T-helper 1 cell treated with Interleukin-12 subunit alpha and Interleukin-12 subunit beta and Interleukin-4 antibody, amounts not matched to agents 30 μg/mL and 1 μg/mL, for 36 hours (primary cell): ENCODE data around the gene FCRLB.
A peak's percentile ranks its signal among the peaks of the same experiment; 100 is the strongest.
"Not testable (repeated sequence)": the region's sequence is repeated elsewhere in the genome, so short reads cannot be mapped to it uniquely, and the experiment has no call there.

ENCODE experiments used
- H3K27ac Mint-ChIP-seq: one replicate; pipeline ENCODE4 v1.8.0; 2021; ENCODE audit warnings: mild to moderate bottlenecking, mixed read lengths
- H3K27me3 Mint-ChIP-seq: one replicate; pipeline ENCODE4 v1.8.0; 2021; ENCODE audit warnings: low read depth, mixed read lengths
- H3K36me3 Mint-ChIP-seq: one replicate; pipeline ENCODE4 v1.8.0; 2021; ENCODE audit warnings: low read depth, mixed read lengths
- H3K4me1 Mint-ChIP-seq: one replicate; pipeline ENCODE4 v1.8.0; 2021; ENCODE audit warnings: low read depth, mixed read lengths
- H3K4me3 Mint-ChIP-seq: one replicate; pipeline ENCODE4 v1.8.0; 2021; ENCODE audit warnings: mild to moderate bottlenecking, moderate library complexity, mixed read lengths
- H3K9me3 Mint-ChIP-seq: one replicate; pipeline ENCODE4 v1.8.0; 2021; ENCODE audit warnings: mixed read lengths

FCRLB gene

GRCh38 chr1:161747801-161748200, 26.5 kb downstream of the FCRLB start:
- Mint-ChIP-seq H3K9me3 (no peaks in the 10 kb centered on the region), H3K27ac (no peak overlapping the region), H3K4me1 (peaks cover 35% of the 10 kb centered on the region), H3K27me3 (peaks cover 20% of the 10 kb centered on the region), H3K4me3 (no peak overlapping the region), H3K36me3 (peaks cover 8% of the 10 kb centered on the region)

- H3K27me3 Mint-ChIP-seq: peaks cover 14% of the 10 kb centered on the region
- H3K9me3 Mint-ChIP-seq: peaks cover 9% of the 10 kb centered on the region
- peak within 1 kb of the TSS; percentile 99 for H3K4me3 Mint-ChIP-seq
- H3K27ac Mint-ChIP-seq: peak within 1 kb of the TSS; percentile 99
- peaks cover 26% of the 10 kb centered on the region for H3K36me3 Mint-ChIP-seq
- H3K4me1 Mint-ChIP-seq: peaks cover 28% of the 10 kb centered on the region
Observed at GRCh38 chr1:161749509-161750407, 28.4 kb downstream of the FCRLB start, which contains the start of gene DUSP12. Gene DUSP12, plus strand, starts transcription at chr1:161749786. Its CDS starts 16 bp downstream, at chr1:161749802.

- Mint-ChIP-seq H3K27ac (peak overlapping the region; percentile 28), H3K36me3 (peaks cover 2% of the 10 kb centered on the region), H3K4me1 (peaks cover 28% of the 10 kb centered on the region), H3K9me3 (no peaks in the 10 kb centered on the region), H3K27me3 (no peaks in the 10 kb centered on the region), H3K4me3 (peak overlapping the region; percentile 33)
Observed at GRCh38 chr1:161763522-161764098, 42.3 kb downstream of the FCRLB start.

GRCh38 chr1:161766102-161766981, 45.0 kb downstream of the FCRLB start, which contains the start of gene ATF6:
Gene ATF6, plus strand, starts transcription at chr1:161766320. Its CDS starts 41 bp downstream, at chr1:161766361.
- no peaks in the 10 kb centered on the region for H3K27me3 Mint-ChIP-seq
- H3K4me3 Mint-ChIP-seq: peak within 1 kb of the TSS; percentile 99
- peaks cover 32% of the 10 kb centered on the region for H3K4me1 Mint-ChIP-seq
- no peaks in the 10 kb centered on the region for H3K36me3 Mint-ChIP-seq
- no peaks in the 10 kb centered on the region for H3K9me3 Mint-ChIP-seq
- peak within 1 kb of the TSS; percentile 96 for H3K27ac Mint-ChIP-seq

GRCh38 chr1:161768461-161768860, 47.1 kb downstream of the FCRLB start:
- H3K9me3 Mint-ChIP-seq: no peaks in the 10 kb centered on the region
- no peak overlapping the region for H3K27ac Mint-ChIP-seq
- H3K27me3 Mint-ChIP-seq: no peaks in the 10 kb centered on the region
- peaks cover 29% of the 10 kb centered on the region for H3K4me1 Mint-ChIP-seq
- H3K4me3 Mint-ChIP-seq: peak overlapping the region; percentile 4
- H3K36me3 Mint-ChIP-seq: no peaks in the 10 kb centered on the region

DNA sequence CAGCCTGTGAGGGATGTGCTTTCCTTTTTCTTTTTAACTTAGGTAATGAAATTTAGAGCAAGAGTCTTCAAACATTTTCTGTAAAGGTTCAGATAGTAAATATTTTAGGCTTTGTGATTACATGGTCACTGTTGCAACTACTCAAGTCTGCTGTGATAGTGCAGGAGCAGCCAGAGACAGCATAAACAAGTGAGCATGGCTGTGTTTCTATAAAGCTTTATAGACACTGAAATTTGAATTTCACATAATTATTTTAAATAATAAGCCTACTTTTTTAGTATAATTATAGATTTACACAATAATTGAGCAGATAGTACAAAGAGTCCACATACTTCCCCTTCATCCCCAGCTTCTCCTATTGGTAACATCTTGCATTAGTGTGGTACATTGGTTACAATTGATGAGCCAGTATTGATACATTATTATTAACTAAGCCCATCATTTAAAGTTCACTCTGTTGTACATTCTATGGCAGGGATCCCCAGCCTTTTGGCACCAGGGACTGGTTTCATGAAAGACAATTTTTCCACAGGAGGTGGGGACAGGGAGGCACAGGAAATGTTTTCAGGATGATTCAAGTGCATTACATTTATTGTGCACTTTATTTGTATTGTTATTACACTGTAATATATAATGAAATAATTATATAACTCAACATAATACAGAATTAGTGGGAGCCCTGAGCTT, 47.8 kb downstream of the FCRLB start:
- H3K27ac Mint-ChIP-seq: no peak overlapping the region
- H3K36me3 Mint-ChIP-seq: no peaks in the 10 kb centered on the region
- no peaks in the 10 kb centered on the region for H3K9me3 Mint-ChIP-seq
- H3K4me3 Mint-ChIP-seq: no peak overlapping the region
- peaks cover 30% of the 10 kb centered on the region for H3K4me1 Mint-ChIP-seq
- H3K27me3 Mint-ChIP-seq: no peaks in the 10 kb centered on the region

GRCh38 chr1:161769673-161770045, 48.3 kb downstream of the FCRLB start:
- H3K27me3 Mint-ChIP-seq, H3K9me3 Mint-ChIP-seq, H3K4me3 Mint-ChIP-seq, H3K27ac Mint-ChIP-seq, H3K36me3 Mint-ChIP-seq: not testable (repeated sequence)
- H3K4me1 Mint-ChIP-seq: peaks cover 30% of the 10 kb centered on the region

DNA sequence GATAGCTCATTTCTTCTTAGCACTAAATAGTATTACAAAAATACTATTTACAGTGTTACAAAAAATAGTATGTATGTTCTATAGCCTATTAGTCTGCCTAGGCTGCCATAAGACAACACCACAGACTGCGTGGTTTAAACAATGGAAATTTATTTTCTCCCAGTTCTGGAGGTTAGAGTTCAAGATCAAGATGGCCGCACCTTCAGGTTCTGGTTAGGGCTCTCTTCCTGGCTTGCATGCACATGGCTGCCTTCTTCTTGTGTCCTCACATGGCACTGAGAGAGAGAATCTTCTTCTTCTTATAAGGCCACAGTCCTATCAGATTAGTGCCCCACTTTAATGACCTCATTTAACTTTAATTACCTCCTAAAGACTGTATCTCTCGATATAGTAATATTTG, 48.9 kb downstream of the FCRLB start:
- Mint-ChIP-seq H3K4me1 (peaks cover 28% of the 10 kb centered on the region), H3K27ac (no peak overlapping the region), H3K4me3 (no peak overlapping the region), H3K36me3 (no peaks in the 10 kb centered on the region), H3K27me3 (no peaks in the 10 kb centered on the region), H3K9me3 (no peaks in the 10 kb centered on the region)

DNA sequence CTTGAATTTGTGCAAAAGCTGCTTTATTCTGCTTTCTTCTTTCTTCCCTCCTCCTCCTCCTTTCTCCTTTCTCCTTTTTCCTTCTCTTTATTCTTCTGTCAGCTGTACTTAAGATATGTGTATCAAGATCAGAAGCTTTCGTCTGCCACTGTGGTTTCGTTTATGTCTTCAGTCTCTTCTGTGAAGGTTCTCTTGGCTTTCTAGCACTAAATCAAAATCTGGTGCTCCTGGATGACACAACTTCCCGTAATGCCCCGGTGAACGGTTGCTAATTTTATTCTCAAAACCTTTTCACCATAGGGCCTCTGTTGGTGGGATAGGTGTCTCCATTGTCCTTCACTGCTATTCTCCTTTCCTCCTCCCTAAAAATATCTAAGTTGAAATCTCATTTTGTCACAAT, 49.8 kb downstream of the FCRLB start:
- Mint-ChIP-seq H3K4me3 (no peak overlapping the region), H3K27ac (no peak overlapping the region), H3K4me1 (peaks cover 28% of the 10 kb centered on the region), H3K27me3 (no peaks in the 10 kb centered on the region), H3K36me3 (no peaks in the 10 kb centered on the region), H3K9me3 (no peaks in the 10 kb centered on the region)

GRCh38 chr1:161771973-161772372, 50.6 kb downstream of the FCRLB start:
- peaks cover 23% of the 10 kb centered on the region for H3K4me1 Mint-ChIP-seq
- no peaks in the 10 kb centered on the region for H3K36me3 Mint-ChIP-seq
- no peak overlapping the region for H3K27ac Mint-ChIP-seq
- H3K4me3 Mint-ChIP-seq: no peak overlapping the region
- H3K9me3 Mint-ChIP-seq: no peaks in the 10 kb centered on the region
- no peaks in the 10 kb centered on the region for H3K27me3 Mint-ChIP-seq

GRCh38 chr1:161772397-161772796, 51.1 kb downstream of the FCRLB start:
- Mint-ChIP-seq H3K9me3 (no peaks in the 10 kb centered on the region), H3K4me3 (no peak overlapping the region), H3K27me3 (no peaks in the 10 kb centered on the region), H3K36me3 (no peaks in the 10 kb centered on the region), H3K27ac (no peak overlapping the region), H3K4me1 (peaks cover 21% of the 10 kb centered on the region)

GRCh38 chr1:161773791-161774190, 52.4 kb downstream of the FCRLB start:
- H3K27me3 Mint-ChIP-seq: no peaks in the 10 kb centered on the region
- H3K9me3 Mint-ChIP-seq: no peaks in the 10 kb centered on the region
- no peak overlapping the region for H3K27ac Mint-ChIP-seq
- H3K4me1 Mint-ChIP-seq: peaks cover 13% of the 10 kb centered on the region
- no peaks in the 10 kb centered on the region for H3K36me3 Mint-ChIP-seq
- no peak overlapping the region for H3K4me3 Mint-ChIP-seq

DNA sequence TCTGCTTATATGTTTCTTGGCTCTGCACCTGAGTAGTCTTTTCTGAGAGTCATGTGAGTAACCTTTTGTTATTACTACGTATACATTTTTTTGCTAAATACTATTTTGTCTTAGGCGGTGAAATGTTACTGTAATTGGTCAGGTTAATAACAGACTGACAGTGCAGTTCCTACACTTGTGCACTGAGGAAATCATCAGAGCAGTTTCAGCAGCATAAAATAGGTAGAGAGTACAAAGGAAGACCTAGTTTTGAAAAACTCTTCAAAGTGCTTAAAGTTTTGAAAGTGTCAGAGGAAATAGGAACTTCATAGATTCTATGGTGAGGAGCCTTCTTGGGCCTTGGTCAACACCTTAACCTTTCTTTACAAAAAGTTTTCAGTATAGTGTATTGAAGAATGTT, 55.9 kb downstream of the FCRLB start:
- peaks cover 8% of the 10 kb centered on the region for H3K4me1 Mint-ChIP-seq
- peaks cover 6% of the 10 kb centered on the region for H3K36me3 Mint-ChIP-seq
- H3K9me3 Mint-ChIP-seq: no peaks in the 10 kb centered on the region
- H3K27me3 Mint-ChIP-seq: no peaks in the 10 kb centered on the region
- H3K4me3 Mint-ChIP-seq: no peak overlapping the region
- no peak overlapping the region for H3K27ac Mint-ChIP-seq
